ENCODE measurements around the gene SPDYE4.

SPDYE4 gene

DNA sequence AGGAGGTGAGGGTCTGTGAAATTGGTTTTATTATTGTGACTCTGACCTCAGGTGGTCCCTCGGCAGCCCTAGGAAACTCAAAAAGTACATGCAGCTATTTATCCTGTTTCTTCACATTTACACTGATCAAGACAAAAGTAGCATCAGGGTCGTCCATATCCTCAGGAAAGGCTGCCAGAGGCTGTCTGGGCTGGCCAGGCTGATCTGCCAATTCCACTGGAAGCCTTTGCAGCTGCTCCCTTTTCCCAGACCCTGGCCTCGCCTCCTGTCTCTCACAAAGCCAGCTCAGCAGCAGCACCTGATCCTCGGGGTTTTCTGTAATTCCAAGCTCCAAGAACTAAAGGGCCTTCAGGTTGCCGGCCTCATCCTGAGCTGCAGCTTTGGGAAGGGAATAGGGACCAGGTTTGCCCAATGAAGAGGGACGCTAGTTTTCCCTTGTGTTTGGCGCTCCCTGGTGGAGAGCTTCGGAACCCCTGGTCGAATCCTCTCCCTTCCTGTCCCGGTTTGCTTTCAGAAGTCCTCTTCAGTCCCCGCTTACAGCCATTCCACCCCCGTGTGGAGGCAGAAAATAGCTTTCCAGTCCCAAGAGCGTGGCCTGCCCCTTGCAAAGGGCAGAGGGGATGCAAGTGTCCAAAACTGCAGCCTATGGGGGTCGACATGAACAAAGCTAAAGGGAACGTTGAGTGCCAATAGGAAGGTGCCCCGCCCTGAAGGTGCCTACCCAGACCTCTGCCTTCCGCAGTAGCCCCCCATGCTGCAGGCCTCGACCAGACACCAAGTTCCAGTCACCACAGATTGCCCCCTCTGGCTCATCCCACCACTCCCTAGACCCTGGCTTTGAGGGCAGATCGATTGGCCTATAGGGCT, 27.4 kb upstream of the SPDYE4 start:
- peak; percentile 91 for FAIRE-seq
- DNase-seq (ENCODE audit: insufficient read length, low spot score) = peak; percentile 40

DNA sequence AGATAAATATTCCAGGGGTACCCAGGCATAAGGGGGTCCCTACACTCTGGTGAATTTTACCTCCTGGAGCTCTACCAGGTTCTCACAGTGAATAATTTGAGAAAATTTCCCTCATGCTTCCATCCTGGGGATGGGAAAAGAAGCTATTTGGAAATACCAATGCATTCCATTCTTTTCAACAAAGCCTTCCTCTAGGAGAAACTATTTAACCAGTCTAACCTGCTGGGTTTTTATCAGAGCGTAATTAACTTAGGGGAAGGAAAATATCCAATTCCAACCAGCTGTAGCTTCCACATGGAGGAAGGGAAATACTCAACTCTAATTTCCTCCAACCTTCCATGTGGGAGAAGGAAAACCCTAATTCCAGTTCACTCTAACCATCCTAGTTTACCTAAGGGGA, 23.8 kb upstream of the SPDYE4 start:
- DNase-seq (ENCODE audit: insufficient read length, low spot score) = no peak
- no peak for FAIRE-seq

DNA sequence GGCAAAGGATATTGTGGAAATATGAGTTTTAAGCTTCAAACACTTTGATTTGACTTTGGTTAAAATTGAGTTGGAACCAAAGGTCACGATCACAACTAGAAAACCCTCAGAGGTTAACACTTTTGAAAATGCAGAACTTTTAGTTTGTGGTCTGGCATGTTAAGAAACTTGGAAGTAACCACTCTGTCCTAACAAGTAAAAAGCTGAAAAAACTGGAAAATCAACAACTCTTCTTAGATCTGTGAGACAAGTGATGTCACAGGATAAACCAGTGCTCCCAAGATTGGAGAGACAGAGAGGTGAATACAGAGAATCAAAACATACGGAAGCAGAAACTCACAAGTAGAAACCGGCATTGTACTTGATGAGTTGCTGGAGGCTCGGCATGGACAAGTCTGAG, 23.4 kb upstream of the SPDYE4 start:
- DNase-seq (ENCODE audit: insufficient read length, low spot score) = no peak
- FAIRE-seq = no peak

DNA sequence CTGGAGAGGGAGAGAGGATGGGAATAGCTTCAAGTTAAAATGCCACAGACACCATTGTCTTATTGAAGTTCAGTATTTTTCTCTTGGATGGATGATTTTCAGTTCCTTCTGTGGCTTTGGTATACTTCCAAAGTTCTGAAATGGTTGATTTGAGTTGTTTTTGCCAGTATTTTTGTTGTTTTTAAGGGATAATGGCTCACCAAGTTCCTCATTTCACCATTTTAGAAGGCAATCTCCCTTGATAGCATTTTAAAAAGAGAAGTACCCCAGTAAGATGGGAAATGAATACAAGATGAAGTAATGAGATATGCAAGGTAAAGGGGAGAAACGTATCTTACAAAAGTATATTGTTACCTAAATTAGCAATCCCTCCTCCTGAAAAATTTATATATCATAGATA, 18.5 kb upstream of the SPDYE4 start:
- DNase-seq (ENCODE audit: insufficient read length, low spot score) (no peak), FAIRE-seq (no peak)

DNA sequence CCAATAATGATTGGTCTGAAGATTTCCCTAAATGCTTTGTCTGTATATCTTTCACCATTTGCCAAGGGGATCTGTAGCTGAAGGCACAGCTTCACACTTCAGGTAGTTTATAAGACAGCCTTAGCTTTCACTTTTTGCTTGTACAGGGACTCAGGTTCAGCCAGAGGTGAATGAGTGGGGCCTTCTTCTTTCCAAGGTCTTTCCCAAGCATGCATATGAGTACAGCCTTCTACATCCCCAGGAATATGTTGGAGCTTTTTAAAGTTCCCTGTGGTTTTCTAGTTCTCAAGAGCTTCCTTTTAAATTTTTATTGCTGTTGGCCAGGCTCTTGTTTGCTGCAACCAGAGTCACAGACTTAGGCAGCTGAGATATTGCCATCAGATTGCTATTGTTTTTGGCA, 17.9 kb upstream of the SPDYE4 start:
- FAIRE-seq = no peak
- DNase-seq (ENCODE audit: insufficient read length, low spot score) = no peak

DNA sequence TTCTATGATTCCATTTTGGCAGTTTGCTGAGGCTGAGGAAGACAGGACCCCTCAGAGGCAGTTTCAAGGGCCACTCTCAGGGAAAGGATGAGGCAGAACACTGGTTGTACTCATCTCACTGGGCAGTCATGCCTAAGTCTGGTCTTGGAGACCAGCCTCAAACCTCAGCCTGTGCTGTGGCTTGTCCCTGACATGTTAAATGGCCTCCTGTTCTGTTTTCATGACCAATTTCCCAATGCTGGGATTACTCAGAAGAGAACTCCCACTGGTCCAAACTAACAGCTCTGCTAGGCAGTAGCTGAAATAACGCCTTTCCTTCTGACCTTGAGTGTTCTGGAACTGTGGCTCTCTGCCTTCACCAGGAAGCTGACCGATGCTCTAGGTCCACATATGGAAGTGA, 8.4 kb upstream of the SPDYE4 start:
- DNase-seq (ENCODE audit: insufficient read length, low spot score) = no peak
- no peak for FAIRE-seq

DNA sequence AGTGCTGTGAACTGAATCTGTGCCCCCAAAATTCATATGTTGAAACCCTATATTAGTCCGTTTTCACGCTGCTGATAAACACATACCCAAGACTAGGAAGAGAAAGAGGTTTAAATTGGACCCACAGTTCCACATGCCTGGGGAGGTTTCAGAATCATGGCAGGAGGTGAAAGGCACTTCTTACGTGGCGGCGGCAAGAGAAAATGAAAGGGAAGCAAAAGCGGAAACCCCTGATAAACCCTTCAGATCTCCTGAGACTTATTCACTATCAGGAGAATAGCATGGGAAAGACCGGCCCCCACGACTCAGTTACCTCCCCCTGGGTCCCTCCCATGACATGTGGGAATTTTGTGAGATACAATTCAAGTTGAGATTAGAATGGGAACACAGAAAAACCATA, 3.7 kb upstream of the SPDYE4 start:
- FAIRE-seq (no peak), DNase-seq (ENCODE audit: insufficient read length, low spot score) (no peak)

DNA sequence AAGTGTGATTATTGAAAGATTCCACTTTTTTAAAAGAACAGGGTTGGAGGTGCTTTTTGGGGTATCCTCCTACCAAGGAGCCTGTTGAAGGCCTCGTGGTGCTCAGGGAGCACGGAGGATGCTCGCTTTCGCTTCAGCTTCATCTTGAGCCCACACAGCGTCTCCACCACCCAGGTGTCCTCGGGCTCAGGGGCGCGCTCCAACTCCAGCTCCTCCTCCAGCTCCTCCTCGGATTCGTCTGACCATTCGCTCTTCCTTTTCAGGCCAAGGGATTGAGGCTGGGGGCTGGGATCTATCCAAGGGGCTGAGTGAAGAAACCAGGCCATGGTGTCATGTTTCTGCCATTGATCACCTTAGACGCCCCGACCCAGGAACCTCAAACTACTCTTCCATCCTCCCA, 1.2 kb downstream of the SPDYE4 start:
- FAIRE-seq = no peak

DNA sequence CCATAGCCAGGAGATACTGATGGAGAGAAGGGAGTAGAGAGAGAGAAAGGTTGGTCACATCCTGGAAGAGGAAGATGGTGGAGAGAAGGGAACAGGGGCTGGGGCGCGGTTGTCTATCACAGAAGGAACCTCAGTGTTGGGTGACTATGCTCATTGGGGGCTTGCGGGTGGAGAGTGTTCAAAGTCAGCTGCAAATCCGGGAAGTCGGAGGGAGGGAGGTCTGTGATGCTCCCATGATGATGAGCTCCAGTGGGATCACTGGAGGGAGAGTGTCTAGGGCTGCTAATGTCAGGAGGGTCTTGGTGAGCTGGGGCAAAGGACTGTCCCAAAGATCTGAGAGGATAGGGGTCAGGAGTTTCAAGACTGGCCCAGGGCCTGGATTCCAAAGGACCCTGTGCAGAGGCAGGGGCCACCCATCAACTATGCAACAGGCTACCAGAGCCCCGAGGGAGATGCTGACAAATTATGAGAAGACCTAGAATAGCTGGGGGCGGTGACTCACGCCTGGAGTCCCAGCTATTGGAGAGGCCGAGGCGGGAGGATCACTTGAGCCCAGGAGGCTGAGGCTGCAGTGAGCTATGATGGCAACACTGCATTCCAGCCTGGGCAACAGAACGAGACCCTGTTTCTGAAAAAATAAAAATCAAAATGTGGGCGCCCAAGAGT, 2.6 kb downstream of the SPDYE4 start:
- no peak for DNase-seq (ENCODE audit: insufficient read length, low spot score)
- FAIRE-seq = no peak

More for the DNA sequence above, 1.2 kb downstream of the SPDYE4 start:
- no peak for DNase-seq (ENCODE audit: insufficient read length, low spot score)

DNA sequence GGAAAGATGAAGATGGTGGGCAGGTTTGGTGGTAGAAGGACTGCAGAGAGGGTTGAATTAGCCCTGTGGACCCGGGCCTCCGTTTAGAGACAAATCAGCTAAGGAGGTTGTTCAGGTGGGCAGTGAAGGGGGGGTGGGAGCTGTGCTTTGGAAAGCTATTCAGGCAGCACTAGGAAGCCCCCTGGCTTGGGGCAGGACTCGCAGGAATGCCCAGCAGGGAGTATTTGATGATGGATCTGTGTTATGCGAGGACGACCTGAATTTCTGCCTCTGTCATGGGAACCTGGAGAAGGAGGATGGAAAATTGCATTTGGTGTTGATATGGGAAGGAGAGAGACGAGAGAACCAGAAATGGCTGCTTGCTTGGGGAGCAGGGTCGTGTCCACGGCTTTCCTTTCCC, 3.5 kb downstream of the SPDYE4 start:
- DNase-seq (ENCODE audit: insufficient read length, low spot score) (no peak), FAIRE-seq (no peak)

DNA sequence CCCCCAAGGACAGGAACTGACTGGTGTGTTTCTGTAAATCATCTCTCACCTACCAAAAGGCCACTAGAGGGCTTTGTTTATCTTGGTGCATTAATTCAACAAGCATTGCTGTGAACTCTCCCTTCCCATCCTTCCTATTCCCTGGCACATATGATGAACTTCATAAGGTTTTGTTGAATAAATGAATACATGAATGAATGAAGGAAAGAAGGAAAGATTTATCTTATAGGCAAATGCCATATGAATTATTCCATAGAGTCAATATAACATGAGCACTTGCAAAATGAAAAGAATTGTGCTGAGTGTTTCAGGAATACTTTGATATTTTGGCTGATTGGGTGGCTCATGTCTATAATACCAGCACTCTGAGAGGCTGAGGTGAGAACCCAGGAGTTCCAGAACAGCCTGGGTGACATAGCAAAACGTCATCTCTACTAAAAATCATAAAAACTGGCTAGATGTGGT, 4.3 kb downstream of the SPDYE4 start:
- peak; percentile 70 for FAIRE-seq
- no peak for DNase-seq (ENCODE audit: insufficient read length, low spot score)

DNA sequence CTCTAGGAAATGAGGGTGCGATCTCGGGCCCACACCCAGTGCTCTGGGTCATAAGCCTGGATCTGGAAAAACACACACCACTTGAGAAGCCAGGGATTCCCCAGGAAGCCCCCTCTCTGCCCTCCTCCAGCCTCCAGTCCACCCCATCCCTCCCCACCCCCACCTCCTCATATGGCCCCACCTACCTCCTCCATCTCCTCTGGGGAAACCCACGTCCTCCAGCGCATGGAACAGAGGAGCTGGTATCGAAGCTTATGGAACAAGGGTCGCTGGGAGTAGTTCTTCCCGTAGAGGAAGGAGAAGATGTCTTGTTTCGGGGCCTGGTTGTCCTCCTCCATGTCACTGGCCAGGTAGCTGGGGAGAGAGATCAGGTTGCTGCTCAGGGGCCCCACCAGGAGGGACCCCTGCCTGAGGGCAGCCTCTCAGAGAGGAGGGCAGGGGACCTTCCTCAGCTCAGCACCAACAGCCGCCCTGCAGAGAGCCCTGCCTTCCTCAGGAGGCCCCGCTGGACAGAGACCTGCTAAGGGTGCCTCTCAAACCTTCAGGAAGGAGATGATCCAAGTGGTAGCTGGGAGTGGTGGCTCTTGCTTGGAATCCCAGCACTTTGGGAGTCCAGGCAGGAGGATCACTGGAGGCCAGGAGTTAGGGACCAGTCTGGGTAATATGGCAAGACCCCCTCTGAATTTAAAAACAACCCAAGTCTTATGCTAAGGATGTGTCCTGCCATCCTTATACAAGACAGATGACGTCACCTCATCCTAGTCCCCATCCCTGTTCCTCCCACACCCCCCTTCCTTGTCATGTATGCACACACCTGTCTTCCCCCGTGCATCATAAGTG, 5.0 kb downstream of the SPDYE4 start:
- DNase-seq (ENCODE audit: insufficient read length, low spot score) (no peak), FAIRE-seq (no peak)

DNA sequence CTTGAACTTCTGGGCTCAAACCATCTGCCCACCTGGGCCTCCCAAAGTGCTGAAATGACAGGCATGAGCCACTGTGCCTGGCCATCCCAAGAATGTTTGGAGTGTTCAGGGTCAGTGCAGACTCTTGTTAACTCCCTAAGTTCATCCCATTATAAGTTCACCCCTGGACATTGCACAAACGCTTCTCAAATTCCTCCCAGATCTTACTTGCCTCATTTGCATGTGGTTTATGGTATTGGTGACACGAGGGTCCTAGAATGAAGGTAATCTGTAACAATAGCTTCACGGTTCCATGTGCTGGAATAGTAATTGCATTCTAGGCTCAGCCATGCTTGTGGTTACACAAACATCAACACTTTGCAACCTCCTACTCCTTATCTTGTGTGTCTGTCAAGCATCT, 8.7 kb downstream of the SPDYE4 start:
- DNase-seq (ENCODE audit: insufficient read length, low spot score) = no peak
- FAIRE-seq = no peak

DNA sequence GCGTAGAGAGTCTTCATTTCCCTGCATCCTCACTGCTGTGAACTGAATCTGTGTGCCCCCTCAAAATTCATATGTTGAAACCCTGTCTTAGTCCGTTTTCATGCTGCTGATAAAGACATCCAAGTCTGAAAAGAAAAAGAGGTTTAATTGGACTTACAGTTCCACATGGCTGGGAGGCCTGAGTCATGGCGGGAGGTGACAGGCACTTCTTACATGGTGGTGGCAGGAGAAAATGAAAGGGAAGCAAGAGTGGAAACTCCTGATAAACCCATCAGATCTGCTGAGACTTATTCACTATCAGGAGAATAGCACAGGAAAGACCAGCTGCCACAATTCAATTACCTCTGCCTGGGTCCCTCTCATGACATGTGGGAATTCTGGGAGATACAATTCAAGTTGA, 10.6 kb downstream of the SPDYE4 start:
- DNase-seq (ENCODE audit: insufficient read length, low spot score) (no peak), FAIRE-seq (no peak)

DNA sequence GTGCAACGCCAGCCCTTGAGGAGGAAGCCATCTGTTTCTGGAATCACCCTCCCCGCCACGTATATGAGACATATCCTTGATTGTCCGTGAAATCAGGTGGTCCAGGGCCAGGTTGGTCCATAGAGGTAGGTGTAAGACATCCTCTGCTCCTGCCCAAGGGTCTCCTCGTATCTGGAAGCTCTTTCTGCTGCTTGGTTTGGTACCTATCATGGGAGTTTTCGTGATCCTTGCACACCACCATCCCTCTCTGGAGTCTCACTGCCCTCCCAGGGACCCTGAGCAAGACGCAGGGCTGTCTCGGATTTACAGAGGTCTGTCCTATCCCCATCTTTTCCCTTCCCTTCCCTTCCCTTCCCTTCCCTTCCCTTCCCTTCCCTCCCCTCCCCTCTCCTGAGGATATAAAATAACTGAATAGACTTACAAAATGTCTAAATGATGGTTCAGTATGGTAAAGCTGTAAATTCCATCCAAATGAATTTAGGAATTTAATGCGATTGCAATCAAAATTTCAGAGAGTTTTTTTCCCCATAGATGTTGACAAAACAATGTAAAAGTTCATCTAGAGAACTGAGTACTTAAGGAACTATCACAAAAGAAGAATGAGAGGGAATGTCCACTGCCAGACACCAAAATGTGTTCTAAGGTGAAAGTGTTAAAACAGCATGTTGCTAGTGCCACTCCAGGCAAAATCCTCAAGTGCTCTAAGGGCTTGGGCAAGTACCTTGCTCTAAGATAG, 11.7 kb downstream of the SPDYE4 start:
- FAIRE-seq = no peak
- DNase-seq (ENCODE audit: insufficient read length, low spot score) = no peak

DNA sequence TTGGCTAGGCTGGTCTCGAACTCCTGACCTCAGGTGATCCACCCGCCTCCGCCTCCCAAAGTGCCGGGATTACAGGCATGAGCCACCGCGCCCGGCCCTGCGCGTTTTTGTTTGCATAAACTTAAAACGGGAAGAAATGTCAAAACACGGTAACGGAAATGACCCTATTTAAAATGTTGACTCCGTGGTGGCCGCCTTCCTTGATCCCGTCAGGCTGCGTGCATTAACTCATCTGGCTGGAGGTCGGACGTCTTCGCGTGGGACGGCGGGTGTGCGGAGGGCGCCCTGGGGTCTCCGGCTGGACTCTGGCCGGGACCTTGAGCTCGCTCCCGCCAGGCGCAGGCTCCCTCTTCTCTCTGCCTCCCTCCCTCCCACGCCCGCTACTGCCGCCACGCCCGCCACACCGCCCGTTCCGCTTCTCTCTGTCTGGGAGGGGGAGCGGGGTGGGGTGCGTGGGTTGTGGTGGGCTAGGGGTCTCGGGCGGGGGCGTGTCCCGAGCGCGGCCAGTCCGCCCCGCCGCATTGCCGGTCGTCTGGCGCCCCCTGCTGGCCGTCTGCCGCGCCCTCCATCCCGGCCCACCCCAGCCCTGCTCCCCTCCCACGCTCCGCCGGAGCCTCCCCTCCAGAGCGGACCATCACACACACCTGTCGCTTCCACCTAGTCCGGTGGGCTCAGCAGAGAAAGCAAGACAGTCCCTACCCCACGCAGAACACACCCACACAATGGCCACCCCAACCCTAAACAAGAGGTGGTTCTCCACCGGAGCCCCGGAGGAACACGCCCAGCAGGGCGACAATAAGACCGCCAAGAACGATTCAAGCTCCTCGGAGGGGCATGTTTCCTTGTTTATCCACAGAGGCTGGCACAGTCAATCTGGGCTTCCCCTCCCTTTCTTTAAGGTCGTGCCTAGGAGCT, 12.5 kb downstream of the SPDYE4 start:
- FAIRE-seq (peak; percentile 84), DNase-seq (ENCODE audit: insufficient read length, low spot score) (peak; percentile 87)

DNA sequence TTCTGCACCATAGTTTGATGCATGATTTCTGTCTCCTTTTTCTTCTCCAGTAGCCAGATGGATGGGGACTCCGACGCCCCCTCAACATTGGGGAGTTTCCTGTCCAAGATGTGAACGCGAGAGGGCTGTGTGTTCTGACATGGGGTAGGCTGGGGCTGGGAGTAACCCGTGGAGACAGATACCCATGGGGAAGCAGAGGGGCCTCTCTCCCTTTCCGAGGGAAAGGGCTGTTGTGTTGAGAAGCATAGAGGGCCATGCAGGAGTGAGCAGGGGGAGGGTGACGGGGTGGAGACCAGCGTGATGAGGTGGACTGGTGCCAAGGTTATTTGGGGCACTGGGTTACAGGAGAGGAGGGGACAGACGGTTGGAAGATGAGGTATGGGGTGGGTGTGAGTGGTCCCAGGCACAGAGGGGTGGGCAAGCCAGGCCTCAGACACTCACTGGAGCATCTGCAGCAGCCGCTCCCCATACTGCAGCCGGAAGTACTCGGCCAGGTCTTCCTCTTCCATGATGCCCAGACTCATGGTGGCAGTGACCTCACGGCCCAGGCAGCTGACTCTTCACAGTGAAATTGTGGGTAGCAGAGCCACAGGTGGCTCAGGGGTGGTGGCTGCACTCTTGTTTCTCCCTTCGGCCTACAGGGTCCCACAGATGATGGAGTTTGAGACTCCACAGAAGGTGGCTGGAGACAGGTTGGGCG, 14.1 kb downstream of the SPDYE4 start:
- DNase-seq (ENCODE audit: insufficient read length, low spot score) (no peak), FAIRE-seq (no peak)

DNA sequence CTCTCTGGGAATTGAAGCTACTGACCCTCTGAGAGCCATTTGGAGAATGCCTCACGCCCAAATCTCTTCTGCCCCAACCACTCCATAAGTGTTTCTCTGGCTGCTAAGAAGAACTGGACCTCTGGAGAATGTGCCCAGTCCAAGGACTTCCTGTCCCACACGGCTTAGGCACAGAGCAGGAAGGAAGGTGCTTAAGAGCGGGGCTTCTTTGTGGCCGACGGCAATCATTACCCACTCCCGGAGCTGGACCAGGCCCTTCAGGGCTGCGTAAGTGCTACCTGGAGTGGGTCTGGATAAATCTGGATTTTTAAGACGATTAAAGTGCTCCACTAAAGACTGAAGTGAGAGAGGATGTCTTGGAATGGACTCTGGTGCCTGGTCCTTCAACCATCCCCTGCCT, 15.5 kb downstream of the SPDYE4 start:
- FAIRE-seq (no peak), DNase-seq (ENCODE audit: insufficient read length, low spot score) (no peak)

DNA sequence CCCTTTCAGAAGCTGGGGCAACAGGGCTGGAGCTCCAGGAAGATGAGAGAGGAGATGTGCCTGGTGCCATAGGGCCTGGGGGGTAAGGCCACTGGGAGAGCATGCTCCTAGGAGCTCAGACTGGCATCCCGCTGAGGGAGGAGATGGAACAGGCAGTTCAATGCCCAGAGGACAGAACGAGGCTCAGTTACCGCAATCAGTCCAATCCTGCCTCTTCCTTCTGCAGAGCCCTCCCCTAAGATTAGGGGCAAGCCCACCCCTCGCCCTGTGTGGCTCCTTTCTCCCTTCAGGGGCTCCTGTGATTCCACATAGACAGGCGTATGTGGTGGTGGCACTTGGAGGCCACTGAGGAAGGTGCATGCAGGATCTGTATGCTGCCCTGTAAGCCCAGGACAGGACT, 16.1 kb downstream of the SPDYE4 start:
- no peak for DNase-seq (ENCODE audit: insufficient read length, low spot score)
- FAIRE-seq = no peak
